Tibial nerve (tissue), 4 donors: ENCODE measurements around the gene CAT.

Source experiments
- CTCF ChIP-seq, 5 experiments: fragments of 200-600 bp in 3 of 5; fragments of 450-650 bp in 2 of 5; sonication (generic) in 3 of 5; IDR thresholded peaks; one replicate each; pipeline ENCODE4 v1.5.1; 2016 to 2019; ENCODE audit warnings: antibody characterized with exemption in 5 of 5, mild to moderate bottlenecking in 3 of 5, moderate library complexity in 2 of 5
- EP300 ChIP-seq, 2 donors: sonication (generic); formaldehyde crosslinking; IDR thresholded peaks; one replicate each; pipeline ENCODE4 v1.6.1; 2017; ENCODE audit warnings: antibody characterized with exemption in 2 of 2, mild to moderate bottlenecking in 1 of 2
- POLR2A ChIP-seq, 2 donors: fragments of 450-650 bp; IDR thresholded peaks; one replicate each; pipeline ENCODE4 v1.6.1; 2017; ENCODE audit warnings: antibody characterized with exemption in 2 of 2, mild to moderate bottlenecking in 2 of 2, moderate library complexity in 2 of 2

- TF ChIP-seq POLR2A (IDR thresholded peaks at IDR 0.05) (no peak), CTCF (IDR thresholded peaks at IDR 0.05) (no peak), EP300 (IDR thresholded peaks at IDR 0.05) (no peak)
These were observed 23.2 kb upstream of the CAT start for GRCh38 chr11:34415538-34415937.
